Measurements from ENCODE around the gene CD96.

Gene CD96

DNA sequence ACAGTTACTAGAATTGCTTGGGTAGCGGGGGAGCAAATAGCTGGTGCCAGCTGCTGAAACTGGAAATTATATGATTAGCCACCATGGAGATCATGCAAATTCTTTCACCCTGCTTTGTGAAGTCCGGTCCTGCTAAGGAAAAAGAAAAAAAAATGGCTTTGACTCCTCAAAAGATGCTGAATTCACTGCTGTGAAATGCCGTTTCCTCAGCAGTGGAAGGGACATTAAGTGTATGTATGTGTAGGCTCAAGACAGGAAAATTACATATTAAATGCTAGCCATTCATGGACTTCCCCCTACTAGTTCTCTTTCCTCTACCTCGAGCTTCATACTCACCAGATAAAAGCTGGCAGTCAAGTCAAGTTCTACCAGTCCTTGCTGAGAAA is 135.0 kb downstream of the CD96 start:
- DNase-seq: no peak

GRCh38 chr3:111681661-111682426 is 139.8 kb downstream of the CD96 start:
- no peak for DNase-seq

- no peak for DNase-seq
These were observed 142.6 kb downstream of the CD96 start for GRCh38 chr3:111684640-111685039.

DNA sequence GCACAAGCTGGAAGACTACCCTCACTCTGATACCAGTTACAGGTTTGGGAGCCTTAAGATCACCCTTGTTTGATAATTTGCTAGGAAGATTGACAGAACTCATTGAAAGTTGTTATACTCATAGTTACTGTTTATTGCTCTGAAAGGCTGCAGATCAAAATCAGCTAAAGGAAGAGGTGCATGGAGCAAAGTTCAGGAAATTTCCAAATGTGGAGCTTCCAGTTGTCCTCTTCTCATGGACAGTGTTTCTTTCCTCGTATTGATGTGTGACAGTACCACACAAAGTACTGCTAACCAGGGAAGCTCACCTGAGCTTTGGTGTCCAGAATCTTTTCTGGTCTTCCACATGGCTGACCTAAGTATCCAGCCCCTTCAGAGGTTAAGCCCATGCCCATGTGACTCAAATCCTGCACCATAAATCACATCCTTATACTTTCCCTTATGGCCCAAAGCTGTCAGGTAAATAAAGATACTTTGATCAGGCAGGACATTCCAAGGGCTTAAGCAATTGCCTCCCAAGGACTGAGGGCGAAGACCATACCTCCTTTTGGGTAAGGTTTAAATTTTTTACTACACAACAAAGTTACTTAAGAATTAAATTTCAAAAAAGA is 146.3 kb downstream of the CD96 start:
- DNase-seq: no peak

DNA sequence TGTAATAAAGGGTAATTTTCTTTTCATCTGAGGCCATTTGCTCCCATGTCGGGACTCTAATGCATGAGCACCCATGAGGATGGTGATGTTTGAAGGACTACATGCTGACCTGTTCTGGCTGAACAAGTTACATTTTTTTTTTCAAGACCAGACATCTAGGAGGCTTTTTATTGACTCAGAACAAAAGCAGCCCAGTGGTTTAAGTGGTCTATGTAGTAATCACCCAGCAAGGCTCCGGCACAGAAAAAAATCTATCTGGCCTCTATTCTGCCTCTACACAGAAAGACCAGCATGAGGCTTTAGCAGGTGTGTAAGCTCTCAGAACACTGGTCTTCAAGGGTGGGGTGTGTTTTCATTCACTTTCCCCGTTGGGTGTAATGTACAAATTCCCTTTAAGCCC is 148.2 kb downstream of the CD96 start:
- DNase-seq: no peak

DNA sequence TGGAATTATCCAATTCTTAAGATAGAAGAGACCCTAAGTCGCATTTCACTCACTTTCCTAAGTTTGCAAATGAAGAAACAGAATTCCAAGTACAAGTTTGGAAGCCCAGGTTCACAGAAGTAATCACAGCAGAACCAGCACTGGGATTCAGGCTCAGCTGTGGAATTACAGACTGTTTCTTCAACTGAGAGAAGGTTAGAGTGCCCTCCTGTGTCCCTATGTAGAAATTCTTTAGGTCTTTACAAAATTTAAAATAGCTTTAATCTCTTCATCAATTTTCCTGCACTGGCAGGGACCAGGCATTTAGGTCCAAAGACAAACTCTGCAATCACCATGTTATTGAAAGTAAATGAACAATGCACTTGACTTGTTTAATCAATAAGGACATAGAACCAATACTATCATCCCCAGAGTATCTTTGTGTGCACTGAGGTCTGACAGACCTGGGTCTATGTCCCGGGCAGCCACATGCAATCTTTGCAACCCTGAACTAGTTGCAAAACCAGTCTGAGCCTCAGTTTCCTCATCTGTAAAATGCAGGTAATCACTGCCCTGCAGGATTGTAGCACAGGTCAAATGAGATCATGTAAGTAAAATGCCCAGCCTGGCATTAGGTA is 149.4 kb downstream of the CD96 start:
- DNase-seq: no peak

DNA sequence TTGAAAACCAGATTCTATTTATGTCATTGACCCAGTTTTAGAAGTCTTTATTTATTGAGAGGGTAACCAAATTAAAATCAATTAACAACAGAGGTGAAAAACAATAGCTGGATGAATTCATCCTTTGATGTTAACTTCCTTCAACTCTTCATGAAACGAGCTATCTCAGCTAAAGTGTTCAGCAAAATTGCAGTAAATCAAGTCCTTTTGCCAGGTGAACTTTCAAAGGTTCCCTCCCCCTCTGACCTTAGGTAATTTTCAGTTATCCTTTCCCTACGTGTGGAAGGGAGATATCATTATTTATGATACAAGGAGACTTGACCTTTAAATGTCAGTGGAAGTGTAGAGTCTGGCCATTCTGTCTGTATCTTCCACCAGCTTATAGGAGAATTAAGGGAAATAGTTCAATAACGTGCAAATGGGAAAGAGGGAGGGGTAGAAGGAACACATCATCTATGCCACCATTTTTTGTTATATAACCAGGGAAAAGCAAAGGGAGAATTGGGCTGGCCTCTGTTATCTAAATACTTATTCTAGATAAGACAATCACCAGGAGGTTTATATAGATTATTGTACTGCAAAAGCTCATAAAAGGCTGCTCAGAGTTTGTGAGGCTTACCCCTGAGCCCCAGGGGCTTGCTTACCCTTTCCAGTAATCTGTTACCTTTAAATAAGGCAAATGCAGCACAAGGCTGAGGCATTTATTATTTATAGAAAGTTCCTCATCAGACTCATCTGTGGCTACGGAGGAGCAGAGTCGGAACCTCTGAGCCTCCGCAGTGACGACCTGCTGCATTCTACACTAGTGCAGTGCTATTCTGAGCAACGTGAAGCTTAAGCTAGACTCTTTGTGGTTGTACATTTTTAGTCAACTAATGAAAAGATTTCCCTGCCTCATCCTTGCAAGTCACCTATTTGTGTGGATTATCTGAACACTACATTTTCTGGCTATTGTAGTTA is 150.9 kb downstream of the CD96 start:
- no peak for DNase-seq

GRCh38 chr3:111694471-111694870 is 152.5 kb downstream of the CD96 start:
- no peak for DNase-seq

- no peak for DNase-seq
These were observed 153.7 kb downstream of the CD96 start for GRCh38 chr3:111695636-111696117.

DNA sequence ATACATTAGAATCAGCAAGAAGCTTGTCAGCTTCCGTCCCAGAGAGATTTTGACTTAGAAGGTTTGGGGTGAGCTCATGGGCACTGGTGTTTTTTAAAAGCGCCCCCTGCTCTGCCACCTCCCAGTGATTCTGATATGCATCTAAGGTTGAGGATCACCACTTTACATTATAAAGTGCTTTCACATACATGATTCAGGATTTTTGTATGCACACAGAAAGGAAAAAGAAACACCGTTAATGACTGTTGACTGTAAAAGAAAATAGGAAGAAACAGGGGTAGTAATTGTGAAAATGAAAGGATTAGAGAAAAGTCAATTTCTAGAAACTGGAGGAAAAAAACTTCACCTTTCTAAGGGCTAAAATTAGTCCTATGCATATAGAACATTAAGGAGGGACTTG is 158.1 kb downstream of the CD96 start:
- DNase-seq: no peak

DNA sequence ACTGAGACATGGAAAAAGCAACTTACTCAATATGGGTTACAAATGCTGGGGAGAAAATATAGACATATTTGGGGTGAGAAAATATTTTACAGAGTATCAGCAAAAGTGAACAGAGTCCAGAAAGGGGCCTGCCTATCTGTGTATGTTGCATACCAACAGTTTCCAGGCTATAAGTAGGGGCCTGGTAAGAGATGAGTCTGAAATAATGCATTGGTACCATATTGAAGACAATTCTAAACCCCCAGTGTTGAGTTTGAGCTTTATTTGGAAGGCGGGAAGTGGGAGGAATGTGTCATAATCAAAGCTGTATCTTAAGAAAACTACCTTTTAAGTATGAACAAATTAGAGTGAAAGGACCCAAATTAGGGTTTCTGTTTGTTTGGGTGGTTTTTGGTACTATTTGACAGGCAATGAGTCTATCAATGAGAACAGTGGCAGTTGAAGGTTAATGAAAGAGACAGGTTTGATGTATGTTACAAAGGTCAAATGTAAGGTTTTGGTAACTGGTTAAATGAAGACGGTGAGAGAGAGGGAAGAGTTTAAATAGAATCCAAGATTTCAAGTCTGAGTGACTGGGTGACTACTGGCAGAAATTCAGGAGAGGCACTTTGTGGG is 159.4 kb downstream of the CD96 start:
- DNase-seq: no peak
